ENCODE data around the gene LARGE1.

The LARGE1 gene

GRCh38 chr22:33631777-33632176 lies 288.5 kb downstream of the LARGE1 start:
- no peak overlapping the region for H3K9ac ChIP-seq (ENCODE audit: low read depth, low read length, poor library complexity, severe bottlenecking)
- no peaks in the 10 kb centered on the region for H3K4me1 ChIP-seq (ENCODE audit: insufficient read depth, low read length, poor library complexity, severe bottlenecking)
- H3K27me3 ChIP-seq (ENCODE audit: insufficient read depth, low read length, poor library complexity, severe bottlenecking), result no peaks in the 10 kb centered on the region
- H3F3A ChIP-seq (ENCODE audit: low read depth), result no peaks in the 10 kb centered on the region
- no peaks in the 10 kb centered on the region for H3K79me2 ChIP-seq (ENCODE audit: insufficient read depth, low read length)
- TF ChIP-seq CTCF (conservative IDR thresholded peaks at IDR 0.05; ENCODE audit: low read length) (no peak), EZH2phosphoT487 (IDR thresholded peaks at IDR 0.05; ENCODE audit: borderline replicate concordance) (no peak)
- H3K4me3 ChIP-seq (ENCODE audit: low read length, poor library complexity, severe bottlenecking), result no peak overlapping the region
- H3K4me2 ChIP-seq (ENCODE audit: low read depth, low read length, poor library complexity, severe bottlenecking), result no peak overlapping the region
- peaks cover 11% of the 10 kb centered on the region; the same call in 1 of the 2 replicates for H3K9me3 ChIP-seq (ENCODE audit: insufficient read depth, low read depth, low read length)
- H3K36me3 ChIP-seq (ENCODE audit: insufficient read depth, low read length), result no peaks in the 10 kb centered on the region
- H3K9me2 ChIP-seq (replicated peaks; ENCODE audit: low read depth, low read length), result no peaks in the 10 kb centered on the region
- no peaks in the 10 kb centered on the region for H4K20me1 ChIP-seq (ENCODE audit: insufficient read depth, low read length, poor library complexity, severe bottlenecking)
- no peak overlapping the region for H2AFZ ChIP-seq (ENCODE audit: low read length)

- no peaks in the 10 kb centered on the region for H3F3A ChIP-seq (ENCODE audit: low read depth)
- no peaks in the 10 kb centered on the region for H3K27me3 ChIP-seq (ENCODE audit: insufficient read depth, low read length, poor library complexity, severe bottlenecking)
- H3K9me2 ChIP-seq (replicated peaks; ENCODE audit: low read depth, low read length), result no peaks in the 10 kb centered on the region
- no peaks in the 10 kb centered on the region for H4K20me1 ChIP-seq (ENCODE audit: insufficient read depth, low read length, poor library complexity, severe bottlenecking)
- no peak overlapping the region for H2AFZ ChIP-seq (ENCODE audit: low read length)
- peaks cover 20% of the 10 kb centered on the region; the same call in 1 of the 2 replicates for H3K9me3 ChIP-seq (ENCODE audit: insufficient read depth, low read depth, low read length)
- TF ChIP-seq CTCF (conservative IDR thresholded peaks at IDR 0.05; ENCODE audit: low read length) (no peak), EZH2phosphoT487 (IDR thresholded peaks at IDR 0.05; ENCODE audit: borderline replicate concordance) (no peak)
- no peaks in the 10 kb centered on the region for H3K4me1 ChIP-seq (ENCODE audit: insufficient read depth, low read length, poor library complexity, severe bottlenecking)
- H3K79me2 ChIP-seq (ENCODE audit: insufficient read depth, low read length), result no peaks in the 10 kb centered on the region
- H3K36me3 ChIP-seq (ENCODE audit: insufficient read depth, low read length), result no peaks in the 10 kb centered on the region
- no peak overlapping the region for H3K9ac ChIP-seq (ENCODE audit: low read depth, low read length, poor library complexity, severe bottlenecking)
- no peak overlapping the region for H3K4me2 ChIP-seq (ENCODE audit: low read depth, low read length, poor library complexity, severe bottlenecking)
- H3K4me3 ChIP-seq (ENCODE audit: low read length, poor library complexity, severe bottlenecking), result no peak overlapping the region
These were observed 294.3 kb downstream of the LARGE1 start for GRCh38 chr22:33625959-33626358.

GRCh38 chr22:33620085-33620484 lies 300.2 kb downstream of the LARGE1 start:
- Histone ChIP-seq H3K4me3 (ENCODE audit: low read length, poor library complexity, severe bottlenecking) (no peak overlapping the region), H3F3A (ENCODE audit: low read depth) (no peaks in the 10 kb centered on the region), H4K20me1 (ENCODE audit: insufficient read depth, low read length, poor library complexity, severe bottlenecking) (no peaks in the 10 kb centered on the region), H3K9me2 (replicated peaks; ENCODE audit: low read depth, low read length) (no peaks in the 10 kb centered on the region), H3K36me3 (ENCODE audit: insufficient read depth, low read length) (no peaks in the 10 kb centered on the region), H2AFZ (ENCODE audit: low read length) (no peak overlapping the region), H3K4me1 (ENCODE audit: insufficient read depth, low read length, poor library complexity, severe bottlenecking) (no peaks in the 10 kb centered on the region), H3K9me3 (ENCODE audit: insufficient read depth, low read depth, low read length) (peaks cover 3% of the 10 kb centered on the region; the same call in 1 of the 2 replicates), H3K79me2 (ENCODE audit: insufficient read depth, low read length) (no peaks in the 10 kb centered on the region), H3K9ac (ENCODE audit: low read depth, low read length, poor library complexity, severe bottlenecking) (no peak overlapping the region), H3K4me2 (ENCODE audit: low read depth, low read length, poor library complexity, severe bottlenecking) (no peak overlapping the region), H3K27me3 (ENCODE audit: insufficient read depth, low read length, poor library complexity, severe bottlenecking) (no peaks in the 10 kb centered on the region)
- TF ChIP-seq EZH2phosphoT487 (IDR thresholded peaks at IDR 0.05; ENCODE audit: borderline replicate concordance) (no peak), CTCF (conservative IDR thresholded peaks at IDR 0.05; ENCODE audit: low read length) (no peak)
